Measurements from ENCODE around the gene ACP2. TPM values are rescaled to one million over a fixed set of nuclear protein-coding genes. Genes with fewer than 3 reads are reported as not detected.

Gene ACP2
- total RNA-seq: 10 to 100 TPM; 21.0 to 46.0 (median 32.0) TPM

GRCh38 chr11:47248664-47249377 lies at the start of gene ACP2:
ACP2 (minus strand) TSS chr11:47248814; CDS start chr11:47248789, 25 bp downstream.
- peak; percentile 93 for ATAC-seq
- peaks cover 0 to 34% of the 10 kb centered on the region in 2 donors for H3K36me3 ChIP-seq
- WGBS, 2 donors (ENCODE audit: low coverage in 1 of 2): 0 to 1% methylated on average over 10 to 18 of the region's 45 CpGs

GRCh38 chr11:47296045-47296444 lies 47.4 kb upstream of the ACP2 start:
- no peak for ATAC-seq
- TF ChIP-seq EP300 (IDR thresholded peaks at IDR 0.05): no peak
- no peak for TF ChIP-seq CTCF (IDR thresholded peaks at IDR 0.05)
- TF ChIP-seq POLR2AphosphoS5 (IDR thresholded peaks at IDR 0.05): no peak
- TF ChIP-seq POLR2A (IDR thresholded peaks at IDR 0.05): no peak
- peaks cover 4 to 100% of the 10 kb centered on the region in 2 donors for H3K36me3 ChIP-seq
- WGBS, 2 donors (ENCODE audit: low coverage in 1 of 2): 78 to 84% methylated on average over 4 of the region's 4 CpGs
- peaks cover 0 to 33% (median 0%) of the 10 kb centered on the region in 3 donors for H3K9me3 ChIP-seq
- H3K4me1 ChIP-seq: no peaks in the 10 kb centered on the region
- H3K4me3 ChIP-seq: no peak overlapping the region
- no peaks in the 10 kb centered on the region for H3K27me3 ChIP-seq
- H3K27ac ChIP-seq: no peak overlapping the region

More at GRCh38 chr11:47248664-47249377, at the start of gene ACP2:
- Histone ChIP-seq H3K4me1 (peaks cover 0 to 41% (median 18%) of the 10 kb centered on the region in 3 donors), H3K4me3 (peak within 1 kb of the TSS; percentile 60 to 88), H3K27ac (peak within 1 kb of the TSS; percentile 44 to 88 (median 87)), H3K27me3 (no peaks in the 10 kb centered on the region), H3K9me3 (no peaks in the 10 kb centered on the region)
- TF ChIP-seq POLR2AphosphoS5 (IDR thresholded peaks at IDR 0.05): peak; percentile 68
- peak in 3 of 4 experiments; percentile 30 to 41 (median 39) for TF ChIP-seq CTCF (IDR thresholded peaks at IDR 0.05)
- peak; percentile 18 to 45 for TF ChIP-seq POLR2A (IDR thresholded peaks at IDR 0.05)
- no peak for TF ChIP-seq EP300 (IDR thresholded peaks at IDR 0.05)

- ATAC-seq: no peak
- TF ChIP-seq POLR2AphosphoS5 (IDR thresholded peaks at IDR 0.05) (no peak), POLR2A (IDR thresholded peaks at IDR 0.05) (no peak), CTCF (IDR thresholded peaks at IDR 0.05) (no peak), EP300 (IDR thresholded peaks at IDR 0.05) (no peak)
- no peak overlapping the region for H3K27ac ChIP-seq
- peaks cover 4 to 100% of the 10 kb centered on the region in 2 donors for H3K36me3 ChIP-seq
- H3K9me3 ChIP-seq: peaks cover 0 to 31% (median 0%) of the 10 kb centered on the region in 3 donors
- no peaks in the 10 kb centered on the region for H3K27me3 ChIP-seq
- H3K4me3 ChIP-seq: no peak overlapping the region
- H3K4me1 ChIP-seq: no peaks in the 10 kb centered on the region
- 88 to 97% methylated on average over 5 of the region's 5 CpGs for WGBS, 2 donors (ENCODE audit: low coverage in 1 of 2)
Observed at GRCh38 chr11:47295385-47295784, 46.8 kb upstream of the ACP2 start.

- Histone ChIP-seq H3K36me3 (peaks cover 0 to 100% of the 10 kb centered on the region in 2 donors), H3K27me3 (no peaks in the 10 kb centered on the region), H3K4me1 (no peaks in the 10 kb centered on the region), H3K27ac (no peak overlapping the region), H3K4me3 (no peak overlapping the region), H3K9me3 (no peaks in the 10 kb centered on the region)
- ATAC-seq: no peak
- no peak for TF ChIP-seq EP300 (IDR thresholded peaks at IDR 0.05)
- no peak for TF ChIP-seq POLR2A (IDR thresholded peaks at IDR 0.05)
- TF ChIP-seq POLR2AphosphoS5 (IDR thresholded peaks at IDR 0.05): no peak
- WGBS, 2 donors (ENCODE audit: low coverage in 1 of 2): 80 to 87% methylated on average over 6 to 11 of the region's 15 CpGs
Observed at GRCh38 chr11:47289856-47290255, 41.2 kb upstream of the ACP2 start.

GRCh38 chr11:47288066-47288465 lies 39.5 kb upstream of the ACP2 start:
- ATAC-seq: no peak
- Histone ChIP-seq H3K4me1 (no peaks in the 10 kb centered on the region), H3K27me3 (no peaks in the 10 kb centered on the region), H3K4me3 (no peak overlapping the region), H3K9me3 (no peaks in the 10 kb centered on the region), H3K27ac (no peak overlapping the region), H3K36me3 (peaks cover 0 to 100% of the 10 kb centered on the region in 2 donors)
- no peak for TF ChIP-seq POLR2A (IDR thresholded peaks at IDR 0.05)
- no peak for TF ChIP-seq CTCF (IDR thresholded peaks at IDR 0.05)
- TF ChIP-seq POLR2AphosphoS5 (IDR thresholded peaks at IDR 0.05): no peak
- TF ChIP-seq EP300 (IDR thresholded peaks at IDR 0.05): no peak
- 81 to 93% methylated on average over 3 to 5 of the region's 5 CpGs for WGBS, 2 donors (ENCODE audit: low coverage in 1 of 2)
